Endothelial cell of hepatic sinusoid (primary cell): ENCODE data around the gene GJB1.

Experiments used
- in situ Hi-C: cut with HindIII; loops from 2 replicates; pipeline ENCODE4 v1.10.0; 2017; ENCODE audit warnings: low sequenced_read_pairs

The GJB1 gene

GRCh38 chrX:71214604-71215337, 8.3 kb upstream of the GJB1 start:
- in situ Hi-C loops = no loop called here

- in situ Hi-C loops = no loop called here
Measured at GRCh38 chrX:71215338-71215912, 7.6 kb upstream of the GJB1 start.

GRCh38 chrX:71216485-71216884, 6.5 kb upstream of the GJB1 start:
- in situ Hi-C loops = no loop called here

- in situ Hi-C loops = no loop called here
Measured at GRCh38 chrX:71217298-71217697, 5.7 kb upstream of the GJB1 start.

- in situ Hi-C loops = no loop called here
Measured at GRCh38 chrX:71221145-71221544, 1.9 kb upstream of the GJB1 start.

DNA sequence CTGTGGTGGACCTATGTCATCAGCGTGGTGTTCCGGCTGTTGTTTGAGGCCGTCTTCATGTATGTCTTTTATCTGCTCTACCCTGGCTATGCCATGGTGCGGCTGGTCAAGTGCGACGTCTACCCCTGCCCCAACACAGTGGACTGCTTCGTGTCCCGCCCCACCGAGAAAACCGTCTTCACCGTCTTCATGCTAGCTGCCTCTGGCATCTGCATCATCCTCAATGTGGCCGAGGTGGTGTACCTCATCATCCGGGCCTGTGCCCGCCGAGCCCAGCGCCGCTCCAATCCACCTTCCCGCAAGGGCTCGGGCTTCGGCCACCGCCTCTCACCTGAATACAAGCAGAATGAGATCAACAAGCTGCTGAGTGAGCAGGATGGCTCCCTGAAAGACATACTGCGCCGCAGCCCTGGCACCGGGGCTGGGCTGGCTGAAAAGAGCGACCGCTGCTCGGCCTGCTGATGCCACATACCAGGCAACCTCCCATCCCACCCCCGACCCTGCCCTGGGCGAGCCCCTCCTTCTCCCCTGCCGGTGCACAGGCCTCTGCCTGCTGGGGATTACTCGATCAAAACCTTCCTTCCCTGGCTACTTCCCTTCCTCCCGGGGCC, 1.2 kb downstream of the GJB1 start:
- in situ Hi-C loops = no loop called here

GRCh38 chrX:71225009-71225408, 2.0 kb downstream of the GJB1 start:
- in situ Hi-C loops = no loop called here

GRCh38 chrX:71225676-71226075, 2.7 kb downstream of the GJB1 start:
- in situ Hi-C loops = no loop called here

DNA sequence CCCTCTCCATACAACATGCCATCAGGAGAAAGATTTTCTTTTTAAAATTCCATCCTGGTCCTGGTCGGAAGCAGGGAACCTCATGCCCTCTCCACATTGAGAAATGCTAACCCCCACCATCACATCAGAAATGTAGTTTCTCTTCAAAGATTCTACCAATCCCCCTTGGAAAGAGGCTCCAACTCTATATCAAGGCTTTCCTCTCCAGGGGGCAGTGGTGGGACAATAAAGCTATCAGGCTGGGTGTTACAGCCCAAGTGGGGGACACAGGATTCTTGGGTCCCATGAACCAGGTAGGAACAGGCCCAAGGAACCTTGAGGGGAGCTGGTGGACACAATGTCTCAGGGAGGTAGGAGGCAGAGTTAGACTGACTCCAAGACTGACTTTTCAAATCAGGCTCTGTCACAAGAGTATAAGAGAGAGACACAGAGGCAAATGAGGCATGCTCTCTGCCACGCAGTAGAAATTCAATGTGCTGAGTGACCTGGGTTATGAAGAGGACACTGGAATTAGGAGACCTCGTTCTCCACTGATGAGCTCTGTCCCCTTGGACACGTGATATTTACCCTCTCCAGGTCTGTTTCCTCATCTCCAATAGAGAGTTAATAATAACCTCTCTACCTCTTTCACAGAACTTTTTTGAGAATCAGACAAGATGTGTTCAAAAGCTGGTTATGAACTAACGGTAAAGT, 4.5 kb downstream of the GJB1 start:
- in situ Hi-C loops = no loop called here

DNA sequence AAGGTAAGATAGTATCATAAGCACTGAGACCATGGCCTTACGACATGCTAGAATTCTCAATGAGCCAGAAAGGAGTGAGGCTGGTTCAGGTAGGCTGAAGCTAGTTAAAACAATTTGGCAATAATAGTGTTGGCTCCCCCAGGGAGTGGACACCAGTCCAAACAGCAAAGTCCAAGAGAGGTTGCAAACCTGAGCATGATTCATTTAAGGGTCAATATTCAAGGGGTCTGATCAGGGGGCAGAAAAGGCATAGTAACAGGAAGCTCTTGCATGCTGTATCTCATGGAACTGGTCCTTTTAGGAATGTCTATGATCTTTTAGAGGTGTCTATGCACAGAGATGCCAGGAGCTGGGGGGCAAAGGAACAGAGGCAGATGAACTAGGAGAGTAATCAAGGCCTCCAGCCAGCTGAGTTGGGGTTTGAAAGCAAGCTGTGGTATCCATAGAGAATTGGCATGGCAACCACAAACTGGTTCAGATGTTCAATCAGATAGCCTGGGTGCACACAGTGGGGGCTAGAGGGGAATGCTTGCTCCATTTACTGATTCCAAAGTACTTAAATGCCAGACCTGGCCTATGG, 5.1 kb downstream of the GJB1 start:
- in situ Hi-C loops = no loop called here

GRCh38 chrX:71235482-71235881, 12.5 kb downstream of the GJB1 start:
- in situ Hi-C loops = no loop called here

DNA sequence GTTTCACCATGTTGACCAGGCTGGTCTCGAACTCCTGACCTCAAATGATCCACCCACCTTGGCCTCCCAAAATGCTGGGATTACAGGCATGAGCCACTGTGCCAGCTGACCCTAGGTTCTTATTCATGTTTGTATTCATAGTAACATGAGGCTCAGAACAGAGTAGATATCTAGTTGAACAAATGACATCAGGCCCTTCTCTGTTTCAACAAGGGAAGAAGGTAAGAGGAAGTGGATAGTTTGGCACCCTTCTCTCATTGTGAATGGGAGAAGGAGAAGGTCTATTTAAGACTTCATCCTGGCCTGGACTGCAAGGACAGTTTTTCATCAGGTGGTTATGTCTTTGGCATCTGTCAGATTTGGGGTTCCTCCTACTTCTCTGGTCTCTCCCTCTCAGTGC, 13.8 kb downstream of the GJB1 start:
- in situ Hi-C loops = no loop called here

GRCh38 chrX:71239781-71240180, 16.8 kb downstream of the GJB1 start:
- in situ Hi-C loops = no loop called here

- in situ Hi-C loops = no loop called here
Measured at GRCh38 chrX:71241301-71241700, 18.3 kb downstream of the GJB1 start.

DNA sequence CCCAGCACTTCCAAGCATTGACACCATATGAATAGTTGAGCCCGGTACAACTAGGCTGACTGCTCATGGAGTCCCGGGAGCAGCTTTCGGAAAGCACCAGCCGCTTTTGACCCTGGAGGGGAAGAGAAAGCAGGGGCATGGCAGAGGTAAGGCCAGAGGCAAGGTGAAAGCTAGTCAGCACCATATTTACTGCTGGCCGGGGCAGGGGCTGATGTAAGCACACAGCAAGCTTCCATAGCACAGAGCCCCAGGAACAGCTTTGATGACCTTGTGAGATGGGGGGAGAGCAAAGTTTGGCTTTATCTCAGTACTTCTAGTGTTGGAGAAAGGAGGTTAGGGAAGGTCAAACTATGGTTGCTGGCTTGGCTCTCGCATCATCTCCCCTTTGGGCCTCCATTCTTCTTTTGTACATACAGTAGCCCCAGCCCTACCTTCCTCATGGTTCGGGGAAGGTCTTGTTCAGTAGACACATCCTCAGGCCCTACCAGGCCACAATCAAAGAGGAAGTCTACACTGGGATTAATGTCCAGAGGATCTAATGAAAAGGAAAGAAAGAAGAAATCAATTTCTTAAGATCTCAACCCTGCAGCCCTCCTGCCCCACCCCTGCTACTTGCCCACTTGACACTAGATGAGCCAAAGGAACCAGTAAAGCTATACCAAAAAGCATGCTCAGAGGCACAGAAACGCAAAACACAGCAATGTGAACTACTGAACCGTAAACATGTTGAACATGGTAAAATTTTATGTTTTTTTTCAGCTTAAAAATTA, 21.5 kb downstream of the GJB1 start:
- in situ Hi-C loops = no loop called here

GRCh38 chrX:71245159-71245558, 22.1 kb downstream of the GJB1 start:
- in situ Hi-C loops = no loop called here

DNA sequence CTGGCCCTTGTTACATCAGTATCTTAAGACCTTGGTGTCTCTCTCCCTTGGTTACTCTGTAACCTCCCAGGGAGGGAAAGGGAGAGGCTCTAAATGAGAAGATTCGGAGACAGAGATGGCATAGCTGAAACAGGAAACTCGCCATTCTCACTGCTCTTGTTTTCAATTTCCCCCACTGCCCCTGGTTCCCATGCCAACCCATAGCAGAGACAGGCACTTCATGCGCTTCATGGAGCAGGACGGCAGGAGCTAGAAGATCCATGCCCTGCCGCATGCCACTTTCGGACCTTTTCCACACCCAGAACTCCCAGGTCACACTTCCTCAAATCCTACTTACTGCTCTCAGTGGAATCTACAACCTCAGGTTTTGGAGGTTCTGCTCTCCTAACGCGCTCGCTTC, 27.8 kb downstream of the GJB1 start:
- in situ Hi-C loops = no loop called here

DNA sequence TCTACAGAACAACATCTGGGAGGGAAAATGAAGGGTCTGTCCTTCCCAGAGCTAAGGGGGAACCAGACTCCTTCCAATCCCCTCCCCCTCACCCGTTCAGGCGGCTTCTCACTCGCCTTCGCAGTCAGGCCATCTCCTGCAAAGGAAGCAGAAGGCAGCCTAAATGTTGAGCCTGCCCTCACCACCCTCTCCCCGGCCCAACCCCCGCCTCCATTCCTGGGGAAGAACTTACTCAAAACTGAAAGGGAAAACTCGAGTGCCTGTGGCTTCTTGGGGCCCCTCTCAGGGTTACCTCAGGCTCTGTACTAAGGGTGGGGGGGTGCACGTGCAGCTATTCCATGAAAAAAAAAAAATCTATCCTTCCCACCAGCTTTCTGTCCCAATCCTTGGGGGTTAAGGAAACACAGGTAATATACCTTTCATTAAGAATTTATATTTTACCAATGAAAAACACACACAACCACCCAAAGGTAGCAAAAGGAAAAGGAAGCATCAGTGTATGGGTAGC, 28.5 kb downstream of the GJB1 start:
- in situ Hi-C loops = no loop called here

- in situ Hi-C loops = no loop called here
Measured at GRCh38 chrX:71252221-71252620, 29.2 kb downstream of the GJB1 start.

DNA sequence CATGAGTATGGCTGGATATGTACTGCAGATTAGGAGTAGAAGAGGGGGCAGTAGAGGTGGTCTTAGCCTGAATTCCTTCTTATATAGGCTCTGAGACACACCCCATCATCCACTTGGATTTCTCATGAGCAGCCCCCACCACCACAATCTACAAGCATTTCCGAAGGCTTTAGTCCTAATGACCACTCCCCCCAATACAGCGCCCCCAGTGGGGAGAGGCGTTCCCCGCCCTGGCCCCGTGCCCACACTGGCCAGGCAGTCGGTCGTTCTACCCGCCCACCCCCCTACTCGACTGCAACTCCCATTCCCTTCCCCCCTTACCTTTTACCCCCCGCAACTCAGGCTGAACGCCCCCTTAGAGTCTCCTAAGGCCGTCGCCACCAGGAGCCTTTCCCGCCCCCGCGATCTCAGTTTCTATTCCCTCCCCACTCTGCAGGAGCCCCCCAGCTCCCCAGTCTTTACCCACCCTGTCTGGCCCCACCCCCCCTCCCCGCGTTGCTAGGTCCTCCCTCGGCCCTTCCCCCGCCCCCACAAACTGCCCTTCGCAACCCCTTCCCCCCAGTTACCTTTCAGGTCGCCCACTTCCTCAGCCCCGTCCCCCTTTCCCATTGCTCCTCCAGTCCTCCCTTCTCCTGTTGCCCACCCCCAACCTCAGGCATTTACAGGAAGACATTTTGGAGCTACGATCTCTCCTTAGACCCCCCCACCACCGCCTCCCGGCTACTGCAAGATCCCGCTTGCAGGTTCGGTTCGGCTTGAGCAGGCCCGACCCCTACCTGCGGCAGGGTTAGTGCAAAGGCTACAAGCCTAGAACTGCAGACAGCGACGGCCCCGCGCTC, 30.4 kb downstream of the GJB1 start:
- in situ Hi-C loops = no loop called here
